Measurements from ENCODE around the gene CDC42BPB.
A peak's percentile ranks its signal among the peaks of the same experiment; 100 is the strongest.

The CDC42BPB gene

GRCh38 chr14:103099081-103099732, 41.9 kb upstream of the CDC42BPB start:
- Histone ChIP-seq H2BK5ac (ENCODE audit: low read length) (no peak overlapping the region), H3K9ac (ENCODE audit: low read length) (no peak overlapping the region), H3K79me2 (ENCODE audit: control insufficient read depth, insufficient read depth, low read length) (no peaks in the 10 kb centered on the region), H3K18ac (ENCODE audit: low read length) (no peak overlapping the region), H4K5ac (ENCODE audit: low read length) (no peak overlapping the region), H3K36me3 (ENCODE audit: control insufficient read depth, insufficient read depth, low read length) (no peaks in the 10 kb centered on the region), H3K79me1 (ENCODE audit: low read length) (no peaks in the 10 kb centered on the region), H3K23ac (ENCODE audit: low read length) (no peak overlapping the region), H3K4me3 (ENCODE audit: low read length) (no peak overlapping the region), H3K27ac (ENCODE audit: low read depth, low read length) (no peak overlapping the region), H4K8ac (ENCODE audit: low read depth, low read length) (no peak overlapping the region), H3K4me1 (ENCODE audit: control insufficient read depth, low read depth, low read length) (peaks cover 2% of the 10 kb centered on the region), H3K27me3 (ENCODE audit: insufficient read depth, low read length, poor library complexity) (peaks cover 5% of the 10 kb centered on the region), H2BK120ac (ENCODE audit: low read depth, low read length) (no peak overlapping the region), H3K4ac (ENCODE audit: low read depth, low read length) (no peak overlapping the region), H2BK15ac (replicated peaks; ENCODE audit: low read depth) (no peak overlapping the region), H2AK5ac (ENCODE audit: low read length) (no peak overlapping the region), H3K56ac (ENCODE audit: low read length) (peak overlapping the region; percentile 75), H3K4me2 (ENCODE audit: low read length) (no peak overlapping the region)
- DNase-seq, result no peak
- no CpG with 5 or more reads among the region's 12 CpGs for WGBS (ENCODE audit: extremely low coverage, insufficient coverage, low lambda C conversion rate)

DNA sequence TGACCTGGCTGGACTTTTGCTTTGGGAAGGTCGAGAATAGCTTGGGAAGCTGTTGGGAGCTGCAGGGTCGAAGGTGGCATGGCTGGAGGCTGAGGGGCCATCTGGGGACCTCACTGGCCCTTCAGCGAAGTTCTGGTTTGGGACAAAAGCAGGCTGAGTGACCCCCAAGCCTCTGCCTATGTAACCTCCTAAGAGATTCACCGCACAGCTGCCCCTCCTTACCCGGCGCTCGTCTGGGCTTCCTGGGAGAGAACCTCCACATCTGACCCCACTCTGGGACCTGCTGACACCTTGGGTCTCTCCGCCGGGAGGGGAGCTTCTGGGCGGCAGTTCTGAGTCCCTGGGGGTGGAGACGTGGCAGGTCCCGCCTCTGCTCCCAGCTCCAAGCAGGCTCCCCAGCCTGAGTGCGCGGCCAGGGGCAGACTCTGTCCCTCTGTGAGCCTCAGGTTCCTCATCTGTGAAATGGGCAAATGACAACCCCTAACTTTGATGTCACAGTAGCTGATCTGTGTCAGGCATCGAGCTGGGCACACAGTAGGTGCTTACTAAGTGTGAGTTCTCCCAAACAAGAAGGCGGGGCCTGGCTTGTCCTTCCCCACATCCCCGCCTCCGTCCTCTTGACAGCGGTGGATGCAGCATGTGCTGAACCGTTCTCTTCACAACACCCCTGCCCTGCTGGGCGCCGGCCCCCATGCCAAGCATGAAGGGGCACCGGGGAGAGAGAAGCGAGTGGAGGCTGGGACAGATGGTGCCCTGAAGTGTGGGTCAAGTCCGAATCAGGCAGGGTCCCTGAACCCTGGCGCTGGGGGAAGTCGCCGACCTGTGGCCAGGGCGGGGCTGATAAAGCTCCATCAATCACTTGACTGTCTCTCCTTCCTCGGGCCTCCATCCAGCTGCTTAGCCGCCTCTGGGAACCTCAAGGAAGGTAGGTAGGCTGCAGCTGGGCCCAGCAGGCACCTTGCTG, 40.9 kb upstream of the CDC42BPB start:
- H3K27ac ChIP-seq (ENCODE audit: low read depth, low read length), result no peak overlapping the region
- H4K8ac ChIP-seq (ENCODE audit: low read depth, low read length), result no peak overlapping the region
- no peaks in the 10 kb centered on the region for H3K36me3 ChIP-seq (ENCODE audit: control insufficient read depth, insufficient read depth, low read length)
- H2AK5ac ChIP-seq (ENCODE audit: low read length), result no peak overlapping the region
- WGBS (ENCODE audit: extremely low coverage, insufficient coverage, low lambda C conversion rate), result no CpG with 5 or more reads among the region's 31 CpGs
- H3K79me1 ChIP-seq (ENCODE audit: low read length), result no peaks in the 10 kb centered on the region
- peaks cover 2% of the 10 kb centered on the region for H3K4me1 ChIP-seq (ENCODE audit: control insufficient read depth, low read depth, low read length)
- no peak overlapping the region for H4K5ac ChIP-seq (ENCODE audit: low read length)
- H3K23ac ChIP-seq (ENCODE audit: low read length), result no peak overlapping the region
- no peak for DNase-seq
- no peak overlapping the region for H2BK15ac ChIP-seq (replicated peaks; ENCODE audit: low read depth)
- H3K27me3 ChIP-seq (ENCODE audit: insufficient read depth, low read length, poor library complexity), result peaks cover 3% of the 10 kb centered on the region
- no peak overlapping the region for H2BK120ac ChIP-seq (ENCODE audit: low read depth, low read length)
- no peak overlapping the region for H2BK5ac ChIP-seq (ENCODE audit: low read length)
- peak overlapping the region; percentile 30 for H3K56ac ChIP-seq (ENCODE audit: low read length)
- H3K9ac ChIP-seq (ENCODE audit: low read length), result no peak overlapping the region
- H3K18ac ChIP-seq (ENCODE audit: low read length), result no peak overlapping the region
- no peaks in the 10 kb centered on the region for H3K79me2 ChIP-seq (ENCODE audit: control insufficient read depth, insufficient read depth, low read length)
- H3K4me2 ChIP-seq (ENCODE audit: low read length), result no peak overlapping the region
- H3K4me3 ChIP-seq (ENCODE audit: low read length), result no peak overlapping the region
- H3K4ac ChIP-seq (ENCODE audit: low read depth, low read length), result no peak overlapping the region

DNA sequence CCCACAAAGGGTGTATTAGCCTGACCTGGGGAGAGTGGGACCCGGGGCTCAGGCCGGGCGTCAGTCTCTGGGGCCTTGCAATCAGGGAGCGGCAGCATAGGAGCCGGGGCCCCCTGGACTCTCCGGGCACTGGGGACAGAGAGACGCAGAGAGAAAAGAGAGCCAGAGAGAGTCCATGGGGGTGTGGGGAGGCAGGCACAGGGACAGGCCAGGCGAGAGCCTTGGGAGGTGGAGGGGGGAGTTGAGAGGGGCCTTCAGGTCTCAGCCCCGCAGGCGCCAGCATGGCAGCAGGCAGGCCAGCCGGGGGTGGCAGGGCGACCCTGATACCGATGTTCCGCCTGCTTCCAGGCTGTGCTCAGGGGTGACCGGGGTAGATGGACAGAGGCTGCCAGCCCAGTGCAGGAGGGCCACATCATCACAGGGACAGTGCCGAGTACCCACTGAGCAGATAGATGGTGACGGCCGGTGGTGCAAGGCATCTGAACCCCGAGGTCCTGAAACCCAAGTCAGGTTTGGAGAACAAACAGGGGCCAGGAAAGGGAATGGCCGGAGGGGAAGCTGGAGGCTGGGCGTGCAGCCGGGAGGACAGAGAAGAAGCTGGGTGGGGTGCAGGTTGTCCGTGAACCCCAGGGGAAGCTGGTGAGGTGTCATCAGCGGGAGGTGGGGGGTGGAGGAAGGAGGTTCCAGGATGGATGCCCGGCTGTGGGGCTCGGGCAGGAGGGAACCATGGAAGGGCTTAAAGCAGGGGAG, 40.1 kb upstream of the CDC42BPB start:
- Histone ChIP-seq H4K5ac (ENCODE audit: low read length) (no peak overlapping the region), H3K4me1 (ENCODE audit: control insufficient read depth, low read depth, low read length) (peaks cover 2% of the 10 kb centered on the region), H2BK15ac (replicated peaks; ENCODE audit: low read depth) (no peak overlapping the region), H3K4ac (ENCODE audit: low read depth, low read length) (no peak overlapping the region), H3K36me3 (ENCODE audit: control insufficient read depth, insufficient read depth, low read length) (no peaks in the 10 kb centered on the region), H3K4me3 (ENCODE audit: low read length) (no peak overlapping the region), H3K23ac (ENCODE audit: low read length) (no peak overlapping the region), H3K18ac (ENCODE audit: low read length) (no peak overlapping the region), H2AK5ac (ENCODE audit: low read length) (no peak overlapping the region), H3K27me3 (ENCODE audit: insufficient read depth, low read length, poor library complexity) (no peaks in the 10 kb centered on the region), H4K8ac (ENCODE audit: low read depth, low read length) (no peak overlapping the region), H3K9ac (ENCODE audit: low read length) (no peak overlapping the region), H3K79me1 (ENCODE audit: low read length) (no peaks in the 10 kb centered on the region), H3K27ac (ENCODE audit: low read depth, low read length) (no peak overlapping the region), H3K4me2 (ENCODE audit: low read length) (no peak overlapping the region), H3K56ac (ENCODE audit: low read length) (no peak overlapping the region), H2BK120ac (ENCODE audit: low read depth, low read length) (no peak overlapping the region), H3K79me2 (ENCODE audit: control insufficient read depth, insufficient read depth, low read length) (no peaks in the 10 kb centered on the region), H2BK5ac (ENCODE audit: low read length) (no peak overlapping the region)
- DNase-seq, result no peak
- no CpG with 5 or more reads among the region's 26 CpGs for WGBS (ENCODE audit: extremely low coverage, insufficient coverage, low lambda C conversion rate)

DNA sequence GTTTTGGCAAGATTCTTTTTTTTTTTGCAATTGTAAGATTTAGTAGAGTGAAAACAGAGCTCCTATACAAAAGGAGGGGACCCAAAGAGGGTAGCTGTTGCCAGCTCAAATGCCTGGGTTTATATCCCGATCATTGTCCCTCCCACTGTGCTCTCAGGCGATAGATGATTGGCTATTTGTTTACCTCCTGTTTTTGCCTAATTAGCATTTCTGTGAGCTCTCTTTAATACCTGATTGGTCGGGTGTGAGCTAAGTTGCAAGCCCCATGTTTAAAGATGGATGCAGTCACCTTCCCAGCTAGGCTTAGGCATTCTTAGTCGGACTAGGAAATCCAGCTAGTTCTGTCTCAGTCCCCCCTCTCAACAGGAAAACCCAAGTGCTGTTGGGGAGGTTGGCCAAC, 39.0 kb upstream of the CDC42BPB start:
- H3K18ac ChIP-seq (ENCODE audit: low read length), result no peak overlapping the region
- H2BK120ac ChIP-seq (ENCODE audit: low read depth, low read length), result no peak overlapping the region
- H3K56ac ChIP-seq (ENCODE audit: low read length), result no peak overlapping the region
- H3K9ac ChIP-seq (ENCODE audit: low read length), result no peak overlapping the region
- H4K5ac ChIP-seq (ENCODE audit: low read length), result no peak overlapping the region
- H3K79me1 ChIP-seq (ENCODE audit: low read length), result no peaks in the 10 kb centered on the region
- no peak overlapping the region for H2BK5ac ChIP-seq (ENCODE audit: low read length)
- peaks cover 2% of the 10 kb centered on the region for H3K4me1 ChIP-seq (ENCODE audit: control insufficient read depth, low read depth, low read length)
- H3K27me3 ChIP-seq (ENCODE audit: insufficient read depth, low read length, poor library complexity), result no peaks in the 10 kb centered on the region
- no peak overlapping the region for H2BK15ac ChIP-seq (replicated peaks; ENCODE audit: low read depth)
- H3K23ac ChIP-seq (ENCODE audit: low read length), result no peak overlapping the region
- H3K79me2 ChIP-seq (ENCODE audit: control insufficient read depth, insufficient read depth, low read length), result no peaks in the 10 kb centered on the region
- H3K4me2 ChIP-seq (ENCODE audit: low read length), result no peak overlapping the region
- no peak overlapping the region for H3K4ac ChIP-seq (ENCODE audit: low read depth, low read length)
- H4K8ac ChIP-seq (ENCODE audit: low read depth, low read length), result no peak overlapping the region
- H3K36me3 ChIP-seq (ENCODE audit: control insufficient read depth, insufficient read depth, low read length), result no peaks in the 10 kb centered on the region
- H3K4me3 ChIP-seq (ENCODE audit: low read length), result no peak overlapping the region
- DNase-seq, result no peak
- H3K27ac ChIP-seq (ENCODE audit: low read depth, low read length), result no peak overlapping the region
- H2AK5ac ChIP-seq (ENCODE audit: low read length), result no peak overlapping the region
- no CpG with 5 or more reads among the region's 4 CpGs for WGBS (ENCODE audit: extremely low coverage, insufficient coverage, low lambda C conversion rate)

DNA sequence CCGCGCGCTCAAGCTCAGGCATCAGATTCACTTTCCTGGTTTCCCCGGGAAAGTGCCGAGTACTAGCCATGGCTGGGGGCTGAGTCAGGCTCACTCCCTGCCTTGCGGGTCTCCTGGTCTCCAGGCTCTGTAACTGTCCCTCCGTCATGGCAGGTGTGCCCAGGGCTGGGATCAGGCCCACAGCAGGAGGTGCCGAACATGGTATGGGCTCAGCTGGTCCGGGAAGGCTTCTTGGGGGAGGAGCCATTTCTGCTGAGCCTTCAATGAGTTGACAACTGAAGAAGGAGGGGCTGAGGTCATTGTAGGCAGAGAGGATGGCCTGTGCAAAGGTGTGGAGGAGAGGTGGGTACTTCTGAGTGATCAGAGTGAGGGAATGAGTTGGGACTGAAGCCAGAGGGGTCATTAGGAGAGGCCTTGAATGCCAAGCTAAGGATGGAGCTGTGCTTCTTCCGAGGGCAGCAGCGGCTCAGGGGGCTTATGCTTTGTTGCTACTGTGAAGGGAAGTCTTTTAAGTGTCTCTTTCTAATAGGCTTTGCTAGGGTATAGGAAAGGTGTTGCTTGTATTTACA, 37.9 kb upstream of the CDC42BPB start:
- Histone ChIP-seq H2BK120ac (ENCODE audit: low read depth, low read length) (no peak overlapping the region), H2BK15ac (replicated peaks; ENCODE audit: low read depth) (no peak overlapping the region), H3K56ac (ENCODE audit: low read length) (no peak overlapping the region), H3K4me1 (ENCODE audit: control insufficient read depth, low read depth, low read length) (peaks cover 2% of the 10 kb centered on the region), H3K27me3 (ENCODE audit: insufficient read depth, low read length, poor library complexity) (no peaks in the 10 kb centered on the region), H4K5ac (ENCODE audit: low read length) (no peak overlapping the region), H3K36me3 (ENCODE audit: control insufficient read depth, insufficient read depth, low read length) (no peaks in the 10 kb centered on the region), H3K4me3 (ENCODE audit: low read length) (no peak overlapping the region), H3K4ac (ENCODE audit: low read depth, low read length) (no peak overlapping the region), H4K8ac (ENCODE audit: low read depth, low read length) (no peak overlapping the region), H3K4me2 (ENCODE audit: low read length) (no peak overlapping the region), H3K79me2 (ENCODE audit: control insufficient read depth, insufficient read depth, low read length) (no peaks in the 10 kb centered on the region), H3K18ac (ENCODE audit: low read length) (no peak overlapping the region), H3K27ac (ENCODE audit: low read depth, low read length) (no peak overlapping the region), H3K9ac (ENCODE audit: low read length) (no peak overlapping the region), H2AK5ac (ENCODE audit: low read length) (no peak overlapping the region), H3K79me1 (ENCODE audit: low read length) (no peaks in the 10 kb centered on the region), H2BK5ac (ENCODE audit: low read length) (no peak overlapping the region), H3K23ac (ENCODE audit: low read length) (no peak overlapping the region)
- DNase-seq, result no peak
- no CpG with 5 or more reads among the region's 11 CpGs for WGBS (ENCODE audit: extremely low coverage, insufficient coverage, low lambda C conversion rate)

All from mesendoderm (in vitro differentiated cells).